Thyroid gland (tissue), 4 donors: Measurements from ENCODE around the gene IGFBP7. TPM values are rescaled to one million over a fixed set of nuclear protein-coding genes. Genes with fewer than 3 reads are reported as not detected.

ENCODE experiments used
- DNase-seq, 2 donors: peaks; one replicate each; pipeline ENCODE4 v3.0.0-alpha.2; 2019
- H3K27ac ChIP-seq, 3 donors: fragments of 200-600 bp; sonication (generic); 1 replicate in 2 of 3; 2 replicates in 1 of 3; pipeline ENCODE4 v1.5.1; 2016 to 2019; ENCODE audit warnings: mild to moderate bottlenecking in 1 of 3, moderate library complexity in 1 of 3
- H3K27me3 ChIP-seq: fragments of 200-600 bp; sonication (generic); one replicate; pipeline ENCODE4 v1.5.1; 2019
- H3K36me3 ChIP-seq, 2 donors: fragments of 200-600 bp; sonication (generic); one replicate each; pipeline ENCODE4 v1.5.1; 2016 to 2019
- H3K4me1 ChIP-seq, 2 donors: fragments of 200-600 bp; sonication (generic); one replicate each; pipeline ENCODE4 v1.5.1; 2017 to 2019
- H3K4me3 ChIP-seq, 3 donors: fragments of 200-600 bp; sonication (generic); replicated peaks in 1 of 3; 1 replicate in 2 of 3; 2 replicates in 1 of 3; pipeline ENCODE4 v1.5.1; 2016; ENCODE audit warnings: mild to moderate bottlenecking in 1 of 3
- H3K9me3 ChIP-seq: fragments of 200-600 bp; sonication (generic); one replicate; pipeline ENCODE4 v1.5.1; 2017
- POLR2A ChIP-seq, 2 donors: fragments of 450-650 bp; IDR thresholded peaks; one replicate each; pipeline ENCODE4 v1.6.1; 2017; ENCODE audit warnings: antibody characterized with exemption in 2 of 2, mild to moderate bottlenecking in 2 of 2, moderate library complexity in 1 of 2
- WGBS, 2 donors: methylation state at CpG; one replicate each; pipeline ENCODE4 v1.1.5; 2017; 5-methylcytosine and 5-hydroxymethylcytosine counted together
- intact Hi-C: fragments of 100-400 bp; cut with DNase I; formaldehyde crosslinking; loops from one replicate; pipeline ENCODE4 v1.15.1; 2023
- total RNA-seq, 4 donors: library from RNA; depleted of rRNA; stranded (reverse); fragments of >200 nt; gene quantifications; one replicate each; pipeline ENCODE4 v1.2.3, GENCODE V29; 2016
- TF ChIP-seq, protein P1 (sequence below), 6 experiments: fragments of 200-600 bp in 3 of 6; fragments of 450-650 bp in 3 of 6; sonication (generic) in 3 of 6; IDR thresholded peaks; one replicate each; pipeline ENCODE4 v1.5.1; 2016 to 2019; ENCODE audit warnings: antibody characterized with exemption in 6 of 6, mild to moderate bottlenecking in 2 of 6, inconsistent platforms in 1 of 6, moderate library complexity in 1 of 6

The IGFBP7 gene
- total RNA-seq, 4 donors from 2014 or later: 660 to 2,581 (median 1,387) TPM

DNA sequence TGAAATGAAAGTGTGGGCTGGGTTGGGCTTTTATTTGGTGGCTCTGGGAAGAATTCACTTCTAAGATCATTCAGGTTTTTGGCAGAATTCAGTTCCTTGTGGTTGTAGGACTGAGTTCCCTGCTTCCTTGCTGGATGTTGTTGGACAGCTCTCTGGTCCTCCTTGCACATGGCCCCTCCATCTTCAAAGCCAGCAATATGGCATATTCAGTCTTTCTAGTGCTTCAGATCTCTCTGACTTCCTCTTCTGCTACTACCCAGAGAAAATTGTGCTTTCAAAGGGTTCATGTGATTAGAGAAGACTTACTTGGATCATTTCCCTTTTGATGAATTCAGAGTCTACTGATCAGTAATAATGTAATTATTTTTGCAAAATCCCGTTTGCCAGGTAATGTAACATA, 12.8 kb upstream of the IGFBP7 start:
- H3K9me3 ChIP-seq: no peaks in the 10 kb centered on the region
- intact Hi-C loops: no loop called here
- peaks cover 0 to 14% of the 10 kb centered on the region in 2 donors for H3K4me1 ChIP-seq
- no peaks in the 10 kb centered on the region for H3K27me3 ChIP-seq
- H3K27ac ChIP-seq: no peak overlapping the region
- H3K36me3 ChIP-seq: no peaks in the 10 kb centered on the region
- no peak for DNase-seq
- TF ChIP-seq, protein P1, sequence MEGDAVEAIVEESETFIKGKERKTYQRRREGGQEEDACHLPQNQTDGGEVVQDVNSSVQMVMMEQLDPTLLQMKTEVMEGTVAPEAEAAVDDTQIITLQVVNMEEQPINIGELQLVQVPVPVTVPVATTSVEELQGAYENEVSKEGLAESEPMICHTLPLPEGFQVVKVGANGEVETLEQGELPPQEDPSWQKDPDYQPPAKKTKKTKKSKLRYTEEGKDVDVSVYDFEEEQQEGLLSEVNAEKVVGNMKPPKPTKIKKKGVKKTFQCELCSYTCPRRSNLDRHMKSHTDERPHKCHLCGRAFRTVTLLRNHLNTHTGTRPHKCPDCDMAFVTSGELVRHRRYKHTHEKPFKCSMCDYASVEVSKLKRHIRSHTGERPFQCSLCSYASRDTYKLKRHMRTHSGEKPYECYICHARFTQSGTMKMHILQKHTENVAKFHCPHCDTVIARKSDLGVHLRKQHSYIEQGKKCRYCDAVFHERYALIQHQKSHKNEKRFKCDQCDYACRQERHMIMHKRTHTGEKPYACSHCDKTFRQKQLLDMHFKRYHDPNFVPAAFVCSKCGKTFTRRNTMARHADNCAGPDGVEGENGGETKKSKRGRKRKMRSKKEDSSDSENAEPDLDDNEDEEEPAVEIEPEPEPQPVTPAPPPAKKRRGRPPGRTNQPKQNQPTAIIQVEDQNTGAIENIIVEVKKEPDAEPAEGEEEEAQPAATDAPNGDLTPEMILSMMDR (IDR thresholded peaks at IDR 0.05): no peak
- no peak for TF ChIP-seq POLR2A (IDR thresholded peaks at IDR 0.05)
- no peak overlapping the region for H3K4me3 ChIP-seq
- 84 to 90% methylated on average over 1 of the region's 1 CpG for WGBS, 2 donors

DNA sequence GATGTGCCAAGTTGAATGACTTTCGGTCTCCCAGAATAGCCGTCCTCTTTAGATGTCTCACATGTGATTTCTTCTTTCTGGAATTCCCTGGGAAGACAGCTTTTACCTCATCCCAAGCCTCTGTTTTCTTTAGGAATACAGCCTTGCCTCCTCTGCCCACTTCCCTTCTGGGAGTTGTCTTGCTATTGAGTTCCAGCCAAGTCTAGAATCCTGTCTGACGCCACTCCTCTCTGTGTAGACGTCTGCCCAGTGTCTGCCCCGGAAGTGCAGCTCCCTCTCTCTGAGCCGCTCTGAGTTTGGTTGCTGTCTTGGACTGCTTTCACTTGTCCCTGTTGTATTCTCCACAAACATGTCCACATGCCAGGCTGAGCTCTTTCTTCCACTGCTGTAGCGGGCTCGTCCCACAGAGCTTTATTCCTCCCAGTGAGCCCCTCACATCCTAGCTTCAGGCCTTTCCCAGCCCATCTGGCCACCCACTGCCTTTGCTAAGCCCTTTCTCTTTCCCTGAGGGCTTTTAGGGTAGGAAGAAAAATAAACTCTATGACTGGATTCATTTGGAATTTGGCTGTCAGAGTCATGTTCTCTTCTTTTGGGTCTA, 9.0 kb upstream of the IGFBP7 start:
- H3K27me3 ChIP-seq: no peaks in the 10 kb centered on the region
- intact Hi-C loops: no loop called here
- DNase-seq: peak; percentile 11 to 21
- H3K27ac ChIP-seq: peak overlapping the region; percentile 31 to 68 (median 58)
- H3K36me3 ChIP-seq: no peaks in the 10 kb centered on the region
- no peak overlapping the region for H3K4me3 ChIP-seq
- H3K4me1 ChIP-seq: peaks cover 0 to 14% of the 10 kb centered on the region in 2 donors
- no peaks in the 10 kb centered on the region for H3K9me3 ChIP-seq
- 51 to 54% methylated on average over 8 of the region's 8 CpGs for WGBS, 2 donors
- TF ChIP-seq, protein P1 (IDR thresholded peaks at IDR 0.05): no peak
- peak in 1 of 2 donors; percentile 8 for TF ChIP-seq POLR2A (IDR thresholded peaks at IDR 0.05)

DNA sequence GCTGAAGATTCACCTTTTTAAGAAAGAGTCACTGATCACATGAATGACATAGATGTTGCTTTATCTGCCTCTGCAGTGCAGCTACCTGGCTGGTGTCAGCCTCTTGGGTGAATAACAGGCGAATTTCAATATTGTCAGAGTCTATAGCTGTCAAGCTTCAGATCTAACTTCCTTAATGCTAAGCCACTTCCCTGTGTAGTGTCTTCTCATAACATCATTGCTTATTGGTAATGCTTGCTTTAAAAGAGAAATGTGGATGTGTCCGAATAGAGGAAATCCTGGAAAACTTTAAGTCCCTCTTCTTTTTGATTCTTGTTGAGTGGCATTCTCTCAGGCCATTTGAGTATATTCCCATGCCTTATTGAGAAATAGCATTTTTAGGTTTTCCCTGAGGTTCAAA, 7.3 kb upstream of the IGFBP7 start:
- intact Hi-C loops: no loop called here
- TF ChIP-seq, protein P1 (IDR thresholded peaks at IDR 0.05): no peak
- no peak for TF ChIP-seq POLR2A (IDR thresholded peaks at IDR 0.05)
- Histone ChIP-seq H3K4me3 (no peak overlapping the region), H3K9me3 (no peaks in the 10 kb centered on the region), H3K27ac (no peak overlapping the region), H3K36me3 (no peaks in the 10 kb centered on the region), H3K27me3 (no peaks in the 10 kb centered on the region), H3K4me1 (peaks cover 3 to 18% of the 10 kb centered on the region in 2 donors)
- no peak for DNase-seq
- 78 to 91% methylated on average over 2 of the region's 2 CpGs for WGBS, 2 donors

DNA sequence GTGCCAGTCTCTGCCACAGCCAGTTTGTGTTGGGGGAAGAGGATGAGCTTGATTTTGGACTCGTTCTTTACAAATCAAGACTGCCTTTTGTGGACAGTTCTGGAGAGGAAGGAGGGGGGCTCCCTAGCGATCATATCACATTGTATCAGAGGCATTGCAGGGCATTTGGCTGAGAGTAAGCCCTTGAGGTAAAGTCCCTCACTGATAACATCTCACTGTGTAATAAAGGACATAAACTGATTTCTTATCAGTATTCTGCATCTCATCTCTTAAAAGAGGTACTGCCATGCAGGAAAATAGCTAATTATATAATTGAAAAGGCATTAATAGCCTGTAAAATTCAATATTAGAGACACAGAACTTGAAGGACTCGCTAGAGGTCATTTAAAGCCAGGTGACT, 6.1 kb upstream of the IGFBP7 start:
- no peak for DNase-seq
- no peak for TF ChIP-seq POLR2A (IDR thresholded peaks at IDR 0.05)
- TF ChIP-seq, protein P1 (IDR thresholded peaks at IDR 0.05): no peak
- intact Hi-C loops: no loop called here
- Histone ChIP-seq H3K4me1 (peaks cover 15 to 27% of the 10 kb centered on the region in 2 donors), H3K36me3 (no peaks in the 10 kb centered on the region), H3K9me3 (no peaks in the 10 kb centered on the region), H3K27ac (no peak overlapping the region), H3K4me3 (no peak overlapping the region), H3K27me3 (no peaks in the 10 kb centered on the region)
- 65 to 73% methylated on average over 3 of the region's 3 CpGs for WGBS, 2 donors

DNA sequence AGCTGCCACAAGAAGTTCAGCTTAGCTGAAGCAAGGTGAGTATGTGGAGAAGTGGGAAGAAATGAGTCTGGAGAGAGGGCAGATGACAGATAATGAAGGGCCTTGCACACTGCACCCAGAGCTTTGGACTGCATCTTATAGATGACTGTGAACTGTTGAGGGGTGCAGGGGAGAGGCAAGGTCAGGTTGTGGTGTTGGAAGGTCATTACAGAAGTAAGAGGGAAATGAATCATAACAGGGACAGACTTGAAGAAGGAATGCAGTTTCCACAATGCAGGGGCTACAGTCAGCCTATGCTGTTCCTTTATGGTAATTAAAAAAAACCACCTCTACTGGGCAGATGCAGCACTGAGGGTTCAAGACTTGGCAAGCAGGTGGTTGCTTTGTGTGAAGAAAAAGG, 4.8 kb upstream of the IGFBP7 start:
- DNase-seq: no peak
- peaks cover 16 to 27% of the 10 kb centered on the region in 2 donors for H3K4me1 ChIP-seq
- intact Hi-C loops: loop anchor here (5.0 kb wide), 1 partner anchor 78 kb away; no protein-coding TSS in a partner anchor
- no peak for TF ChIP-seq POLR2A (IDR thresholded peaks at IDR 0.05)
- TF ChIP-seq, protein P1 (IDR thresholded peaks at IDR 0.05): no peak
- no peaks in the 10 kb centered on the region for H3K36me3 ChIP-seq
- no peak overlapping the region for H3K27ac ChIP-seq
- H3K9me3 ChIP-seq: no peaks in the 10 kb centered on the region
- H3K27me3 ChIP-seq: no peaks in the 10 kb centered on the region
- H3K4me3 ChIP-seq: no peak overlapping the region
